GM08714 (cell line): ENCODE measurements around the gene RTL1.

Experiments
- H3K4me3 ChIP-seq: fragments of 200-500 bp; sonication (Bioruptor generic); 2 replicates; pipeline ENCODE4 v1.5.1; 2014; ENCODE audit warnings: mild to moderate bottlenecking, low read length, inconsistent platforms
- ZNF274 ChIP-seq: IDR thresholded peaks from 2 replicates; pipeline ENCODE4 v1.6.1; 2012; ENCODE audit warnings: mild to moderate bottlenecking, low read depth, low read length

Gene RTL1

DNA sequence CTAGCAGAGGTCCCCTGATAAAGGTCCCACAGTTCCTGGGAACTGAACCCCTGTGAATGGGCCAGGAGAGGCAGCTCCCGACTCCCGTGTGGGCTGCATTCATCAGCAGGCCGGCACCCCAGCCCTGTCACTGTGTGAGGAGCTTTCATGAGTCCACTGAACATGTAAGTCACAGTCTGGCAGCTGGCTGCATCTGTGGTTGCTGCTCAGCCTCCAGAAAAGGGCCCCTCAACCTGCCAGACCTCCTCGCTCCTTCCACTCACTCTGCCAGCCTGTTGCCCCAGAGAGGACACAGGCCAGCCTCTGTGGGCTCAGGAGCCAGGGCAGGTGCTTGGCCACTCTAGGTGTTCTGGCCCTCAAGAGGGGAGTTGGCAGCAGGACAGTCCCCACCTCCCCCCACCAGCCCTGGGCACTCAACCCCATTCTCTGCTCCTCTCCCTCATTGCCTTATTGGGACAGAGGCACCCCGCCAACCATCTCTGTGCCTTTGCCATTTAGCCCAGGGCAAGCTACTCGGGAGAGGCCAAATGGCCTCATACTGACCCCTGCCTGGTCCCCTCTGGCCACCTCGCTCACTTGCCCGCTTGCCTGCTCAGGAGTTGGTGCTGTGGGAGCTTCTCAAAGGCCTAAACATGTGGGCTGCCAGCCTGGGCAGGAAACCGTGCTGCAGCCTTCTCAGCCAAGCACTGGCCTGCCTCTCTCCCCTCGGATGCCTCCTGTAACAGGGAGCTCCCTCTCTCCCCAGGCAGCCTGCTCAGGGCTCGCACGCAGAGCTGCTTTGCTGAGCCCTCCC is 1.9 kb downstream of the RTL1 start:
- no peak for TF ChIP-seq ZNF274
- H3K4me3 ChIP-seq, result no peak overlapping the region

DNA sequence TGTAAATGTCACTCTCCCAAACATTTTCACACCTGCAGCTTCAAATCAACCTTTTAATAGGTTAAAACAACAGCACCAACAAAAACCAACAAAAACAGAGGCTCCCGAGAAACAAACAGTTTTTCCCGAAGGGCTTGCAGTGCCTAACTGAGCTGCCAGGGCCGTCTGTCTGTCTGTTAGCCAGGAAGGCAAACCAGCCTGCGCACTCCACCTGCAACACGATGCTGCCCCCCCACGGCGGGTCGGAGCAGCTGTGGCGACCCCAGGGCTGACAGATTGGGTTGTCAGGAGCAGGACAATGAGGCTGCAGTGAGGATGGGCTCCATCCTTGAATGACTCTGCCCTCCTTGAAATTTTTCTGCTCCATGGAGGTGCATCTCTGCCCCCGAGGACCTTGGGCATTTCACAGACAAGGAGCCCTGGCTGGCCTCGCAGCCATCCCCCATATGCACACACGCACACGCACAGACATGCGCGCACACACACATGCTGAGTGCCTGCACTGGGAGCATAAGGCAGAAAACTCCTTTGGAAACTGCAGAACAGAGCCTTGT is 2.6 kb downstream of the RTL1 start:
- H3K4me3 ChIP-seq, result no peak overlapping the region
- TF ChIP-seq ZNF274, result no peak

DNA sequence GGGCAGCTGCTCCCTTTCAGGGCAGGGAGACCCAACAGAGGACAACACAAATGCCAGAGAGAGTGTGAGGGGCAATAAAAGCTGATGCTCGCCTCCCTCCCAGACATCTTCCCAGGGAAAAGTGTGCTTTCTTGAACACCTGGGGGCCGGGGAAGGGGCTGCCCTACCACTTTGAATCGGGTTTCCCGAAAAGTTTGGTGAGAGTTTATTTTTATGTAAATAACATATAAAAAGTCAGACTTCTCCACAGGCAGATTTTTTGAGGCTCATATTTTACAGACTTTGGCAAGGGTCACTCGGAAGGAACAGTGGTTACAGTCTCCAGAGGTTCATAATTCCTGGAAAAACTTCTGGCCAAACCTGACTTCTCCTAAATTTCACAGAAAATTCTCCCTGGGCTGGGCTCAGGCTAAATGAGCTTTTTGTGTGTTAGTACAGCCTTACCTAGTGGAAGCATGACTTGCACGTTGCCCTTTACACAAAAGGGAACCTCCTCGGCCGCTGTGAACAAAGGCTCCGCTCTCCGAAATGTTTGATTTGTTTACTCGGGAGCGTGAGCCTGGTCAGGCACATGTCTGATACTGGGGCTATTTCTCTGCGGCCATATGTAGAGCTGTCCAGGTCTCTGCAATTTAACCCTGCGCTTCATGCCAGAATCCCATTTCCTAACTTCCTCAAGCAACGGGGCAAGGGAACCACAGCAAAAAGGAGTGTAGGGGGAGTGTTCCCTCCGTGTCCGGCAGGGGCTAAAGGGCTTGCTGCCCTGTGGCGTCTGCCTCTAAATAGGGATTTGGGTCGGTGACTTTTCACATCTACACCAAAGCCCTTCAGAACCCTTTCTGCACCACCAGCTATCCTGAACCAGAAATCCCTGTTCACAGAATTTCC is 3.4 kb downstream of the RTL1 start:
- no peak for TF ChIP-seq ZNF274
- H3K4me3 ChIP-seq, result no peak overlapping the region

DNA sequence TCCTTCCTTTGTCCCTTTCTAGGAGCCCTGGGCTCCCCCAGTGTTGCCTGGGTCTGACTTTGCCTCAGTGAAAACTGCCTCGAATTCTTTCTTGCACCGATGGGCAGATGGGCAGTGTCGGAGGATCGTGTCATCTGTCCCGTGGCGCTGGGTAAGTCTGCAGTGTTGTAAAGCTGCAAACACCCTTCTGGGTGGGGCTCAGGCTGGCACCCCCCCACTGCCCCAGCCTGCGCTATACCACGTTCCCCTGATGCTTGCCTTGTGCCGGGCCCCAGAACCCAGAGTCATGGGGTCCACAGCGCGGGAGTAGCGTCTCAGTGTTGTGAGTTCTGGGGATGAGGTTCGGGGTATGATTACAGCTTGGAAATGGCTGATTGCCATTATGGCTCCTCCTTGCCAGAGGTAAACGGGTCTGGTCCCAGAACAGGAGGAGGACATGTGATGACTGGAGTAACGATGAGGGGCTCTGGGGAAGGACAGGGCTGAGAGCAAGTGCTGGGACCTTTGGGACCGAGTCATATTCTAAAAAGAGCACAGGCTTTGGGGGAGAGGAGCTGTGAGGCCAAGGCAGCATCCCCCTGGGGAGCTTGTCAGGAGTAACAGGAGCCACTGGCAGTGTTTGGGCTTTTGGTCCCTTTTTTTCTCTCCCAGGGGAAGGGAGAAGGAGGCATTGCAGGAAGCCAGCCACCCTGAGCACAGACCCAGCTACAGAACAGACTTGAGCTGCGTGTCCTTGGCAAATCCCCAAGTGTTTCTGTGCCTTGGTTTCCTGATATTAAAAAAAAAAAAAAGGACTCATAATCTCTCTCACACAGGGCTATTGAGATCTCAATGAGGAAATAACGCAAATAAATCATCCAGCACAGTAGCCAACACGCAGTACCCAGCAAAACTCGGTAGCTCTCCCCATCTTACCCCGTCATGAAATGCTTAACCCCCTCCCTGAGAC is 4.3 kb downstream of the RTL1 start:
- no peak overlapping the region for H3K4me3 ChIP-seq

DNA sequence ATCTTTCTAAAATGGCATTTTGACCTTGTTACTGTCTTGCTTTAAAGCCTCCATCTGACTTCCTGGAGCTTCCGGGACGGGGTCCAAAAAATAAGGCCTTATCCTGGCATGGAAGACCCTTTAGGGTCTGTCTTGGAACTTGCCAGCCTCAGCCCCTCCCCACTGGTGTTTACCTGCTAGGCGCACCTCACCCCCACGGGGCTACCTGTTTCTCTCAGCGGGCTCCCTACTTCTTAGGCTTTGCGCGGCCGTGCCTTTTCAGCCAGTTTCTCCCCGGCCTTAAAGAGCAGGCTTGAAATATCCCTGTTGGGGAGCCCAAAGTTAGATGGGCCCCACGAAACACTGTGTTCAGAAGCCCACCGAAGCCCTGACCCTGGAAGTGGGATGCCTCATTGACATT is 5.1 kb downstream of the RTL1 start:
- no peak overlapping the region for H3K4me3 ChIP-seq
- TF ChIP-seq ZNF274, result no peak

More for the DNA sequence above, 4.3 kb downstream of the RTL1 start:
- TF ChIP-seq ZNF274, result no peak

DNA sequence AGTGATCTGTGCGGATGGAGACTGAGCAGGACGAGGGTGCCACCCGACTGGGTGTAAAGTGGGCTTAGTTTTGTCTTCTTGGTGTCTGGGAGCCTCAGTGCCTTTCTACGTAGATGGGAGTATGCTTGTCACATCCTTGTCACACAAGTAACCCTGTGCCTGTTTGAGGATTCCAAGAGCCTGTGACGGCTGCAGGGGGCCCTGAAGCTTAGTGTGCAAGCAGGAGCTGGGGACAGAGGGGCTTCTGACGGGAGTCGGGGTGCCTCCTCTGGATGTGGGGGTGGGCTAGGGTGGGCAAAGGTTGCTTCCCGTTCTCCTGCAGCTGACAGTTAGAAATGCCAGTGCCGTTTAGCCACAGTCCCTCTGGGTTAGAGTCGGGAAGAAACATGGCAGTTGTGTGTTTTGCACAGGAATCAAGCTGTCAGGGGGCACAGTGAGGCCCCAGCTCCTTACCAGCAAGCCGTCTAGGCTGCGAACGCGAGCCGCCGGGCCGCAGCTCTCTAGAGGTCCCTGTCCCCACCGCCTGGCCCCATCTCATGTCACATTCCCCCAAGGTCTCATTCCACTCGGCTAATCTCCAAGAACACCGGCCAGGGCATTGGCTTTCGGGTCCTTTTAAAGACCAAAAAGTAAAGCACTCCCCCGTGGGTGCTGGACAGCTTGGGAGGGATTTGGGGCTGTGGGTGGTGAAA is 7.0 kb downstream of the RTL1 start:
- no peak for TF ChIP-seq ZNF274
- no peak overlapping the region for H3K4me3 ChIP-seq

DNA sequence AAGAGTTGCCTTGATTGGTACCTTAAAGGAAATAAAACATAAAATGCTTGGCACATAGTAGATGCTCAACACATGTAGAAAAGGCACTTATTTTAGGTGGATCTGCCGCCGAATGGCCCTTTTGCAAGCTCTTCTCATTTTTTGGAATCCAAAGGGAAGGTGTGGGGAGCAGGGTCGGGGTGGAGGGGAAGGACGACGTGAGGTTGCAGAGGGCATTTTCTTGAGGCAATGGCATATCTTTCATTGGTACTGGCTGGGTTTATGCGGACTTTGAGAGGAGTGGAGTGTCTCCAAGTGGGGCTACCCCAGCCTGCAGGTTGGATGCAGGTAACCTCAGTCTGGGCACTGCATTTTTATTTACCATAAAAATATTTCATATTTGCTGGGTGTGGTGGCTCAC is 8.1 kb downstream of the RTL1 start:
- H3K4me3 ChIP-seq, result no peak overlapping the region
- TF ChIP-seq ZNF274, result no peak

DNA sequence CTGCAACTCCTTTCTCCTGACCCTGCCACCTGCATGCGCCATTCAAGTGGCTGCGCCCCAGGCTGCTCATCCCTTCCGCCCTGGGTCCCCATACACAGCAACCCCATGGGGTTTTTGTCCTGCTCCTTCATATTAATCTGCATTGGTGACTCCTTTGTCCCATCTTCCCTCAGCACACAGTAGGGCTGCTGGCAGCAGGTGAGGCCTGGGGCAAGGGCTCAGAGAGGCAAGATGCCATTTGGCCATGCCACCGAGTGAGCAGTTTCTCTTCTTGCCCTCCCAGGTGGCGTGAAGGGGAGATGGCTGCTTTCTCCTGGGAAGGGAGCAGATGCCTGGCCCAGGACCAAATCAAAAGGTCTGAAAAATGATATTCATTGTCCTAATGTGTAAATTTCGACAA is 9.1 kb downstream of the RTL1 start:
- no peak for TF ChIP-seq ZNF274
- no peak overlapping the region for H3K4me3 ChIP-seq

DNA sequence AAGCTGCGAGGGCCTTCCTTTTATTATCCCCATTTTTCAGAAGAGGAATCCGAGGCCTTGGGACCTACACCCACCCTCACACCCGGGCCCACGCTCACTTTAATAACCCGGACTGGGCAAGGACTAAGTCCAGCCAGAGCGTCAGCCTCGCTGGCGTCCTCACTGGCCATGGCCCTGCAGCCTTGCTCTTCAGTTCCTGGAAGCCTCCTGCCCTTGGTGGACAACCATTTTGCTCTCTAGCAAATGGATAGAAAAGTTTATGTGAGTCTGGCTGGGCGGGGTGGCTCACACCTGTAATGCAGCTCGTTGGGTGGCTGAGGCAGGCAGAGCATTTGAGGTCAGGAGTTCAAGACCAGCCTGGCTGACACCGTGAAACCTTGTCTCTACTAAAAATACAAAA is 9.8 kb downstream of the RTL1 start:
- H3K4me3 ChIP-seq, result no peak overlapping the region
- no peak for TF ChIP-seq ZNF274

DNA sequence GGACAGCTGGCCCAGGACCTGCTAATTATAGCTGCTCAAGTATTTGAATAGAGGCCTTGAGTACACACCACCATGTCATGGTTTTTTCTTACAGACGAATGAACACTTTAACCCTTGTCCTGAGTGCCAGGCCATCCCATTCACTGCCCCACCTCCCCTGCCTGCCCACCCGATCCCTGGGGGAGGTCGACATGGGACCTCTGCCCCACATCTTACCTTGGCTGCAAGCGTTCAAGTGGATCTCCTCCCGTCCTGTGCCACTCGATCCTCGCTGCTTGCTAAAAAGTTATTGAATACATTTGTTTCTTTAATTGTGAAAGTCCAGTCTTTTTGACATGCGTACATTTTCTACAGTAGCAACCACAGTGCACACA is 10.3 kb downstream of the RTL1 start:
- TF ChIP-seq ZNF274, result no peak
- H3K4me3 ChIP-seq, result no peak overlapping the region

DNA sequence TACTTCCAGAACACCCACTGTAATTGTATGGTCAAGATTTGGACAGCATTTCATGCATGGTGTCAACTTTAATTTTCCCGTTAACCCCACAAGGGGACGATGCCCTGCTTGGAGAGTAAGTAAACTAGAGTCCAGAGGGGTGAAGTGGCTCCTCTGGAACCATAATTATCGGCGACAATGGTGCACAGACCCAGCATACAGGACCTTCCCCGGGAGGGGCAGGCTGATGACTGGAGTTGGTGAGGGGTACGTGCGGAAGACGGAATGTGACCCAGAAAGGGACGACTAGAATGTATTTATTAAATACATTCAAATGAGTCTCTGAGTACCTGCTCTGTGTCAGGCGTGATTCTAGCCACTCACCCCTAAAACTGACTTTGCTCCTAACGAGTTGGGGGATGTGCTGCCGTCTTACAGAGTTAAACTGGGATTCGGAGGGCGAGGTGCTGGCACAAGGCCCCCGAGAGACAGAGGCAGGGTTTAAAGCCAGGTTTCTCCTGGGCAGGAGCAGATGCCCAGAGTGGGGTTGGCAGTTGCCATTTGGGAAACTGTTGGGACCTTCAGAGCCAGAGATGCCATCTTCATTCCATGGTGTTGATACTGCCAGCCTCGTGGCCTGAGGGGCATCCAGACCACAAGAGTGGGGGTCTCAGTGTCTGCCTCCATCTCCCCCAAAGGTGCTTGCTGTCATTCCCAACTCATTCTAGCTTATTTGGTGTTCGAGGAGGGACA is 10.9 kb downstream of the RTL1 start:
- no peak for TF ChIP-seq ZNF274
- no peak overlapping the region for H3K4me3 ChIP-seq

DNA sequence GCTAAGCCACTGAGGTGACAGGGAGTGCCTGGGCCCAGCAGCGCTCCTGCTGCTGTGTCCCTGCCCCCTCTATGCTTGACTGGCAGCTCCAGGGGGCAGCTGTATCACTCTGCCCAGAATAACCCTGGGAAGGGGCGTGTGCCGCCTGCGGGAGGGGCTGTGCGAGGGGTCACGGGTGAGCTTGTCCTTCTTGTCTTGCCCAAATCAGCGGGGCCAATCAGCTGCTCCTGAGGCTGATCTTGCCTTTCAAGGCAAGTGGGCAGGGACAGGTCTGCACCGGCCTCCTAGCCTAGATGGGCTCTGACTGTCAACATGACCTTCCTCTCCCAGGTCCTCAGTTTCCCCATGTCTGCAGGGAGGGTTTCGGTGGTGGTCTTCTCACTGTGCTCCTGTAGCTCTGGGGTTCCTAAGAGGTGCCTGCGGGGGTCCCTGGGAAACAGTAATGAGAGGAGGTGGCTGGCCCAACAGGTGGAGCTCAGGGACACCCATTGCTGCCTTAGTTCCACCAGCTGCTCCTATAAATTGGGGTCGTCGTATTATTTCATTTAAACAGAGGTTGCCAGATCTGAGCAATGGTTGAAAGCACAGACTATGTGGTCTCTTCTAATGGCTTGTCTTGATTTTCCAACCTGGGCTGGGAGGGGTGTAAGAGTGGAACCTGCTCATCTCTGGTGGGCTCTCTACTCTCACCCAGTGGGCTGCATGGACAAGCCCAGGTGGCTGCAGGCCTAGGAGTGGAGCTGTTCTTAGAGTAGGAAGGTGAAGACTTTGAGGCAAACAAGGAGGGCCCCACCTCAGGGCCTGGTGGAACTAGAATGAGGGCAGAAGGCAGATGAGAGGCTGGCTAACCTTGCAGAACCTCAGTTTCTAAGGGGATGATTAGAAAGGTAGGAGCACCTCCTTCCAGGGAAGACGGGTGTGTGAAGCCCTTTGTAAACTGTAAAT is 11.7 kb downstream of the RTL1 start:
- H3K4me3 ChIP-seq, result no peak overlapping the region
- TF ChIP-seq ZNF274, result no peak

DNA sequence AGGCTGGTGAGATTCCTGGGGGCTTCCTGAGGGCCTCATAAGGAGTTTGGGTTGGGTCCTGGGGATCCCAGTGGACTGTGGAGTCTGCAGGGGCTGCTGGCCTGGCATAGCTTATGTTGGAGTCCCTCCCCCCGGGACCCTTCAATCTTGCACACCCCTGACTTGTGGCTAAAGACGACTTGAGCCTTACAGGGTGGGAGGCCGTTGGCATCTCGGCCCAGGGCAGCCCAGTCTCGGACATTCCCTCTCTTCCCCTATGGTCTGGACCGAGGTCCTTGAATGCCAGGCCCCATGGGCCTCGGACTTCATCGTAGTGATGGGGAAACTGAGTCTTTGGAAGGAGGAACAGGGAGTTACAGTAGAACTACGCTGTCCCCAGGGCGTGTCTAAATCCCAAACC is 12.5 kb downstream of the RTL1 start:
- TF ChIP-seq ZNF274, result no peak
- no peak overlapping the region for H3K4me3 ChIP-seq
